HL-60/S4 treated with phorbol 12-myristate 13-acetate at 8.2 ng/mL for 4 days and 3 days (cell line): Measurements from ENCODE around the gene LMAN1L.

ENCODE experiments used
- in situ Hi-C: fragments of 300-500 bp; cut with MboI; formaldehyde crosslinking; loops from 2 replicates; pipeline ENCODE4 v1.15.0; 2022; ENCODE audit warnings: low sequenced_read_pairs

Gene LMAN1L

DNA sequence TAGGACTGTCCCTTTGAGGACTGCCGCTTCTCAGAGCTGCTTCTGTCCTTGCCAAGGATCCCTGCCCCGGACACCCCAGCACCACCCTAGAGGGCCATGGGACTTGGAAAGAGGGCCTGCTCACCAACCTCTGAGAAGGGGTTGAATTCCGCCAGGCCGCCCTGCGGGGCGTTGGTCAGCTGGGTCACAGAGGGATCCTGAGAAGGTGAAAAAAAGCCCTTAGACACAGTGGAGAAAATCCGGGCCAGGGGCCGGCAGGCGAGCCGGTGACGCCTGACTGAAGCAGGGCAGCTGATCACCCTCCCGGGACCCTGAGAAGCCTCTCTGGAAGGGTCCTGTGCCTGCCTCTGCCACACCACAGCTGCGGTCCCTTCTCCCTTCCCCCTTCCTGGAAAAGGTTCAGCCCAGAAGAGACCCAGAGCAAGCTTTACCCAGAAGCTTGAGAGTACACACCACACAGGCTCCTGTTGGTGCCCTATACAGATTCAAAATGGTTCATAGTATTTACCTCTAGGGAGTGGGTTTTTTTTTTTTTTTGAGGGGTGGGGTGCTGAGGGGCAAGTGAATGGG lies 41.9 kb downstream of the LMAN1L start:
- in situ Hi-C loops, result no loop called here

- in situ Hi-C loops, result no loop called here
These were observed 43.2 kb downstream of the LMAN1L start for GRCh38 chr15:74855857-74856256.

DNA sequence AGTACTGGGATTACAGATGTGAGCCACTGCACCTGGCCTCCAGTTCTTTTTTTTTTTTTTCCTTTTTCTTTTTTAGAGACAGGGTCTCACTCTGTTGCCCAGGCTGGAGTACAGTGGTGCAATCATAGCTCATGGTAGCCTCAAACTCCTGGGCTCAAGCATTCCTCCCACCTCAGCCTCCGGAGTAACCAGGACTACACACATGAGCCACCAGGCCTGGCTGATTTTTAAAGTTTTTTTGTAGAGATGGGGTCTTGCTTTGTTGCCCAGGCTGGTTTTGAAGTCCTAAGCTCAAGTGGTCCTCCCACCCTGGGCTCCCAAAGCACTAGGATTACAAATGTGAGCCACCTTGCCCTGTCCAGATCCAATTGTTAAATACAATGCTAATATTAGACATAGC lies 43.9 kb downstream of the LMAN1L start:
- in situ Hi-C loops, result no loop called here

GRCh38 chr15:74857082-74857655 lies 44.5 kb downstream of the LMAN1L start:
- in situ Hi-C loops, result no loop called here

DNA sequence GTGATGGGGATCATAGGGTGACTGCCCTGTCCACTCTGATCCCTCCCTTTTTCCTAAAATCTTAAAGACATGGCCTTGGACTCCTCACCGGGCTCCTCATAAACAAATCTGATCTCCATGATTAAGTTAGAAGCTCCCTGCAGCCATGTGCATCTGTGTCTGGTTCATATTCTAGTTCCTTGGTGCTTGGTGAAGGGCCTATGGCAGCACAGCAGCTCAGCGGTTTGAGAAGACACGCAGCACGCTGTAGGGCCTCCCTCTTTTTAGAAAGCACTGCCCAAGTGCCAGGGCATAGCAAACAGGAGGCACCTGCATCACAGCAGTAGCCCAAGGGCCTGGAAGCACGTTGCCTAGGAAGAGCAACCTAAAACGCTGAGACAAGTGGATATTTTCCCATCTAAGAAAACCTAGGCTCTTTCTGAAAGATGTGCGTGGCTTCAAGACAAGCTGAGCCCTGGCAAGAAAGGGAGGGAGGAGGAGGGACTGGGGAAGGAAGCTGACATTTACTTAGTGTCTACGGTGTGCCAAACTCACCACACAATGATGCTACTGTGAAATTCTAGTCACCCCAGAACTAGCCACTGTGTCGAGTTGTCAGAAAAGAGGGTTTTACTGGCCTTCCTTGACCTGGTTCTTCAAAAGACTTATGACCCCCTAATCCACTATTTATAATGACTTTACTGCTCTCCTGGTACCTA lies 45.2 kb downstream of the LMAN1L start:
- in situ Hi-C loops, result no loop called here

- in situ Hi-C loops, result no loop called here
These were observed 45.7 kb downstream of the LMAN1L start for GRCh38 chr15:74858369-74858740.

- in situ Hi-C loops, result no loop called here
These were observed 50.8 kb downstream of the LMAN1L start for GRCh38 chr15:74863239-74864056.

GRCh38 chr15:74864296-74864695 lies 51.7 kb downstream of the LMAN1L start:
- in situ Hi-C loops, result no loop called here

DNA sequence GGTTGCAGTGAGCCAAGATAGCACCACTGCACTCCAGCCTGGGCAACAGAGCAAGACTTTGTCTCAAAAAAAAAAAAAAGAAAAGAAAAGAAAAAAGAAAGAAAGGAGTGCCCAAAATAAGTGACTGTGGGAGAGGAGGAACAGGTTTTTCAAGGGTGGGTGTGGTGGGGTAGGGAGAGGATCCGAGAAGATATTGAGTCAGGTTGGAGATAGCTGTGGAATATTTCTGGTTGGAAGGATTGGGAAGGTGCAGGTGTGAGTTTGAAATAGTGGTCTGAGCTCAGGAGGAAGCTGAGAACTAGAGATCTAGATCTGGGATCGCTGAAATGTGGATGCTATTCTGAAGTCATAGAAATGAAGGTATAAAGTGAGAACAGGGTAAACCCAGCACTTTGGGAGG lies 52.7 kb downstream of the LMAN1L start:
- in situ Hi-C loops, result no loop called here

DNA sequence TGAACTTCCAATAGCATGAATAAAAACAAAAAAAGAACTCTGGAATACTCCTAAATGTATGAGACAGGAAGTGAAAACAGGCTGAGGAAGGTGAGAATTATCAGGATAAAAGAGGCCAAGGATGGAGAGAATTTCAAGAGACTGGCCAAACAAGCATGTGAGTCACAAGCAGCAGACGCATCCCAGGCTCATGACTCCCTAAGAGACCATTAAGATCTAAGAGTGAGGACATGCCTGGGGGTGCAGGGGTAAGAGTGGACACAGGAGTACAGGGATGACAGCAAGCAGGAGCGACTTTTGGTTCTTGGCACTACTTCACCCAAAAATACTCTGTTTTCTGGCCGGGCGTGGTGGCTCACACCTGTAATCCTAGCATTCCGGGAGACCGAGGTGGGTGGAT lies 53.5 kb downstream of the LMAN1L start:
- in situ Hi-C loops, result no loop called here

DNA sequence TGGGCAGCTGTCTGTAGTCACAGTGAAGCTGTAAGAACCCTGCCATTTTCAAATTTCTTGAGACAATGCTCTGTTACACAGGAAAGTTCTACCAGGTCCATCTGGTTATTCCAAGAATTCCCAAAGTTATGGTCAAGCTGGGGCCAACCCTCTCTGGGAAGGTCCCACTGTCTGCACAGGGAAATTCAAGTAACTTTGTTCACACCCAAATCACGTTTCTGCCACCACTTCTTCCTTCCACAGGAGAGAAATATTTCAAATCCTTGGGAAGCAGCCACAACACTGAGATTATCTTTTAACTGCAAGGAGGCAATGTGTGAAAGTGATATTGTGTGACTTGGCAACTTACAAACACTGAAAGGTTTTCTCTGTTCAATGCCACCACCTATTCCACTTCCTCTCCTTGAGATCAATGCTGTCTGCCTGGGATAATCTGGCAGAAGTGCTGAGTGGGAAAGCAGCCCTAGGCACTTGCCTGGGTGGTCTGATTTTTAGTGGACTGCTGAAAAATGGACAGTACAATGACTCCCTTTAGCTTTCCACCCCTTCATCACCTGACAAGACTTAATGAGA lies 54.9 kb downstream of the LMAN1L start:
- in situ Hi-C loops, result no loop called here

GRCh38 chr15:74868059-74868458 lies 55.4 kb downstream of the LMAN1L start:
- in situ Hi-C loops, result no loop called here

GRCh38 chr15:74869372-74869725 lies 56.7 kb downstream of the LMAN1L start:
- in situ Hi-C loops, result no loop called here

DNA sequence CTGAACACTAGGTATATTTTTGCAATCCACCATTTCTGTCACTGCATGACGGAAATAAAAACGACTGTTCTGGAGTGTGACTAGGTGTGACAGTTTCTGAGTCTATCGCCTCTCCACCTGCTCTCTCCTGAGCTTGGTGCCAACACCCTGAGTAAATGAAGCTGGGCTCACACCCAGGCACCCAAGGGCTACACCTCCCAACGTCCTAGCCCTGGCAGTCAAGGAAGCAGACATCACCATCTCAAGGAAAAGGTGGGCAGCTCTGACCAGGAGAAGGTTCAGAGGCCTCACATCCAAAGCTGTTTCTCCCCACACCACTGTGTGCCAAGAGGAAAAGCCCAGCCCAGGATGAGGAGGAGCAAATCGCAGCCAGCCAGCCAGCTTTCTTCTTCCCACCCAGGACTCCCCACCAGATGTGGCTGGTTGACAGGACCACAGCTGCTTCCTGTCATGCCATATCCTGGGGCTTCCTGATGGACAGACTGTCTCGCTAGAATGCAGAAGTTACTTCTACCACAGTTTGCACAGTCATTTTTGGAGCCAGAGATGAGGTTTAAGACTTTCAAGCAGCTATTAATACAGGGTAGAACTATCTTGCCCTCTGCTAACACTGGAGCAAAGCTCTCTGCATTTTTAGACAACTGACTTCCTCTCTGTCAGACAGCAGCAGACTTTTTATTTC lies 57.2 kb downstream of the LMAN1L start:
- in situ Hi-C loops, result no loop called here

- in situ Hi-C loops, result no loop called here
These were observed 58.0 kb downstream of the LMAN1L start for GRCh38 chr15:74870436-74871215.

DNA sequence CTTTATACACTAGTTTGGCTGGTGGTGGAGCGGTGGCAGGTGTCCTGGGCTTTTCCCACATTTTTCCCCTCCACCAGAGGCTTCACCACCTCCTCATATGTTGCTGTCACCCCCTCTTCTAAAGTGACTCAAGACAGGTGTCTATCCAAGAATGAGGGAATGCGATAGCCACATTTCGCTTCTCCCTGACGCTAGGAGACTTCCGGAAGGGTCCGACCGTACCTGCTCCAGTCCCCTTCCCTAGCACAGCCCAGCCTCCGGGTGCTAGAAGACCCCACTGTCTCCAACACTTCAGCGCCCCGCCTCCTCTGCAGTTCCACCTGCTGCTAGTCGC lies 60.0 kb downstream of the LMAN1L start:
- in situ Hi-C loops, result no loop called here

- in situ Hi-C loops, result no loop called here
These were observed 60.6 kb downstream of the LMAN1L start, which contains the start of gene SCAMP2 for GRCh38 chr15:74873036-74873755. Gene SCAMP2, minus strand, starts transcription at chr15:74873365. Its CDS starts 110 bp downstream, at chr15:74873255.

GRCh38 chr15:74873756-74874424 lies 61.3 kb downstream of the LMAN1L start:
- in situ Hi-C loops, result no loop called here
